ENCODE results near the gene TLR9.
A peak's percentile ranks its signal among the peaks of the same experiment; 100 is the strongest.

The TLR9 gene

GRCh38 chr3:52247409-52248164 lies 22.1 kb upstream of the TLR9 start:
- DNase-seq = no peak

GRCh38 chr3:52246728-52247408 lies 21.4 kb upstream of the TLR9 start:
- DNase-seq = no peak

- no peak for DNase-seq
Observed at GRCh38 chr3:52246264-52246620, 20.8 kb upstream of the TLR9 start.

- peak; percentile 62 for DNase-seq
Observed at GRCh38 chr3:52245322-52246263, 20.1 kb upstream of the TLR9 start, which contains the start of gene PPM1M. TSS of gene PPM1M (plus strand) at chr3:52245759. CDS start at chr3:52245825, 66 bp downstream.

- DNase-seq = no peak
Observed at GRCh38 chr3:52243791-52244628, 18.6 kb upstream of the TLR9 start.

- no peak for DNase-seq
Observed at GRCh38 chr3:52242039-52242438, 16.6 kb upstream of the TLR9 start.

- no peak for DNase-seq
Observed at GRCh38 chr3:52240886-52241370, 15.5 kb upstream of the TLR9 start.

GRCh38 chr3:52240059-52240885 lies 14.8 kb upstream of the TLR9 start:
- DNase-seq = no peak

GRCh38 chr3:52238761-52239701 lies 13.6 kb upstream of the TLR9 start, which contains the start of gene TWF2:
TSS of gene TWF2 (minus strand) at chr3:52239158. CDS start at chr3:52239016, 142 bp downstream.
- DNase-seq = peak; percentile 81

- DNase-seq = no peak
Observed at GRCh38 chr3:52238193-52238760, 12.8 kb upstream of the TLR9 start.

GRCh38 chr3:52237657-52238172 lies 12.3 kb upstream of the TLR9 start:
- no peak for DNase-seq

- DNase-seq = no peak
Observed at GRCh38 chr3:52237006-52237656, 11.7 kb upstream of the TLR9 start.

- DNase-seq = no peak
Observed at GRCh38 chr3:52236424-52236886, 11.0 kb upstream of the TLR9 start.

- no peak for DNase-seq
Observed at GRCh38 chr3:52234516-52235447, 9.3 kb upstream of the TLR9 start.

- no peak for DNase-seq
Observed at GRCh38 chr3:52233968-52234367, 8.5 kb upstream of the TLR9 start.

- DNase-seq = no peak
Observed at GRCh38 chr3:52233108-52233591, 7.7 kb upstream of the TLR9 start.
